GM21423 (cell line): ENCODE measurements around the gene IFFO2.

ENCODE experiments used
- ATAC-seq: cut with Tn5 transposase; IDR thresholded peaks from one replicate; pipeline ENCODE4 v1.9.1; 2021; ENCODE audit warnings: mild to moderate bottlenecking, moderate library complexity; ENCODE audit not compliant: unreplicated experiment

IFFO2 gene

DNA sequence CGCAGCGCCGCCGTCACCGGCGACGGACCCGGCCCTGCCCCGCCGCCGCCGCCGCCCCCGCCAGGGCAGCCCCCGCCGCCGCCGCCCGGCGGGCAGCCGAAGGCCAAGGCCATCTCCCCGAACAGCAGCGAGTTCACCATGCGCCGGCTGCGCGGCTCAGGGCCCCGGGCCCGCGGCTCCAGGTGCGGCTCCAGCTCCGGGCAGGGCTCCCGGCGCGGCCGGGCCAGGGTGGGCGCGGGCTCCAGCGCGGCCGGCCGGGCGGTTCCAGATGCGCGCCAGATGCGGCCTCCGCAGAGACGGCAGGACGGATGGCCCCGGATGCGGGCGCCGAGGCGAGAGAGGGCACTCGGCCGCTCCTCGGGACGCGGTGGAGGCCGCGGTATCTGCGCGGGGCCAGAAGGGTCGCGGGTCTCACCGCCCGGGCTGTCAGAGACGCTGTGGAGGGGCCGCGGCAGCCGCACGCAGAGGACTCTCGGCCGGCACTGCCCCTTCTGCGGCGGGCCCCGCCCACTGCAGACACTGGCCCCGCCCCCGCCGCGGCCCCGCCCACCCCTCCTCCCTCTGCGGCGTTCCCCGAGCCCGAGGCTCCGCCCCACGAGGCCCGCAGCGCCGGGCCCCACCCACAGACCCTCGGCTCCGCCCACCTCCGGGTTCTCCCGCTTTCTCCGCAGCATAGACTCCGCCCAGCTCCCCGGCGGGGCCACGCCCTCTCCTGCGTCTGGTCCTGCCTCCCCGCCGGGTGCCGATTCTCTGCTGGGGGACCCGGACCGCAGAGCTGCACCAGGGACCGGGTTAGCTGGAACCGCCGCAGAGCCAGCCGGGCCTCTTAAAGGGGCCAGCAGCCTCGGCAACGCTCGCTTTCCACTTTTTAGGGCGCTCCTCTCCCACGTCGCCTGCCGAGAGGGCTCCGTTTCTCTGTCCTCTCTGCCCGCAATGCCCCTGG lies at the start of gene IFFO2:
IFFO2 (minus strand) TSS at position 484 of the 943 bp plus-strand sequence; CDS start at position 140, 344 bp downstream.
- peak; percentile 68 for ATAC-seq

DNA sequence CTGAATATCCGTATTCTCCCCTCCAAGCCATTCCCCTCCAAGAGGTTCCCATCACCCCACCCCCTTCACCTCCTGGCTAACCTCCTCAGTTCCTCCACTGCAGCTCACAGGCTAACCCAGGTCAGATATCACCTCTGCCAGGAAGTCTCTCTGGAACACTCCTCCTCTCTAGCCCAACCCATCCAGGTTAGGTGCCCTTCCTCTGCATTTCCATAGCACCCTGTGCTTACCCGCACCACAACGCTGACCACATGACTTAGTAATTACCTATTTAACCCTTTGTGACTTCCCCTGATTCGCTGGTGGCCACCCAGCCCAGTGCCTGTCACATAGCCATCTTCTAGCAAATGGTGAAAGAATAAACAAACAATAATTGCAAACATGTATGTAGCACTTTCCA lies 49.5 kb upstream of the IFFO2 start:
- ATAC-seq: no peak

DNA sequence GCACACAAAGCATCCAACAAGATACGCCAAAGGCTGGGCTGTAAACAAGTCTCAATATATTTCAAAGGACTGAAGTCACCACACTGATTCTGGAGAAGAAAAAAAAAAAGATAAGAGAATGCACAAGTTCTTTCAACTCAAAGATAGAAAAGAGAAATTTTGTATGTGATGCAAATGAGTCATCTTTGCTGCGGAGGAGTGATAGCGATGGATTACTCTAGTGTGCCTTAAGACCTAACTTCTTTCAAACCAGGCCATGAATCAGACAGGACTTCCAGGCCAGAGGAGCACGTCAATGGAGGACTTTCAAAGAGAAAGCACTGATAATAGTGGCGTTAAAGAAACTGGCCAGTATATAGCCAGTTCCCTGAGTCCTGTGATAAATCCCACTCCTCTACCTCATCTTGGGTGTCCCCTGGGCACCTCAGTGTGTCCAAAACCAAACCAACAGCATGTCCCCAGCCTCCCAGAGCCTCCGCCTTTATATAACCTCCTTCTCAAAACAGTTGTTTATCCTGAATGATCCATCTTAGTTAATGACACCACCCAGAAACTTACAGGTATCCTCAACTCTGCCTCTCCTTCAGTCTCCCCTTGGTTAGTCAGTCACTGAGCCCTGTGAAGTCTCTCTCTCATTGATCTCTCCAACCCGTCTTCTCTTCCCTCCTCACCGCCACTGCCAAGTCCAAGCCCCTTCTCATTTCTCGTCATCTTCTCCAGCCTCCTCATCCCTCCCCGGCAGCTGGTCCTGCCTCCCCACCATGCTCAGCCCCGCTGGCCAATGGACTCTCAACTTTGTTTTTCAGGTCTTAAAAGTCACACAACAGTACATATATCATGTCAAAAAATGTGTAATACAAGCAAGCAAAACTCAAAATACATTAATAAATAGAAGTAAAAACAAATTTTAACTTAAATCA lies 47.2 kb upstream of the IFFO2 start:
- no peak for ATAC-seq

GRCh38 chr1:19000065-19000464 lies 43.6 kb upstream of the IFFO2 start:
- ATAC-seq: no peak

GRCh38 chr1:18999359-18999758 lies 42.9 kb upstream of the IFFO2 start:
- no peak for ATAC-seq

- no peak for ATAC-seq
These were observed 41.7 kb upstream of the IFFO2 start for GRCh38 chr1:18998016-18998724.

DNA sequence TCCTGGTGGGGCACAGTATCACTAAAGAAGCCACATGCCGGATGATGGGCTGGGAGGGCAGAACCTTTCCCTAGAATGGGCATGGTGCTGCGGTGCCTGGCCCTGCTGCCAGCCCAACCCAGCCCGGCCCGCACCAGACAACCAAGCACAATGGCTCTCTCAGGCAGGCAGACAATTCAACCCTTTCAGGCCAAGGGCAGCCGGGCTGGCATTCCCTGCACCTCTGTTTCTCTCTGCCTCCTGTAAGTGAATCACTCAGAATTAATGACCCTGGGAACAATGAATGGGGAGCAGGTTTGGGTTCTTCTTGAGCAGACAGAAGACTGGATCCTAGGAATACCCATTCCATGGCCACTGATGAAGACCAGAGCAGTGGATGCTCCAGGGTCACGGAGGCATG lies 41.0 kb upstream of the IFFO2 start:
- no peak for ATAC-seq

DNA sequence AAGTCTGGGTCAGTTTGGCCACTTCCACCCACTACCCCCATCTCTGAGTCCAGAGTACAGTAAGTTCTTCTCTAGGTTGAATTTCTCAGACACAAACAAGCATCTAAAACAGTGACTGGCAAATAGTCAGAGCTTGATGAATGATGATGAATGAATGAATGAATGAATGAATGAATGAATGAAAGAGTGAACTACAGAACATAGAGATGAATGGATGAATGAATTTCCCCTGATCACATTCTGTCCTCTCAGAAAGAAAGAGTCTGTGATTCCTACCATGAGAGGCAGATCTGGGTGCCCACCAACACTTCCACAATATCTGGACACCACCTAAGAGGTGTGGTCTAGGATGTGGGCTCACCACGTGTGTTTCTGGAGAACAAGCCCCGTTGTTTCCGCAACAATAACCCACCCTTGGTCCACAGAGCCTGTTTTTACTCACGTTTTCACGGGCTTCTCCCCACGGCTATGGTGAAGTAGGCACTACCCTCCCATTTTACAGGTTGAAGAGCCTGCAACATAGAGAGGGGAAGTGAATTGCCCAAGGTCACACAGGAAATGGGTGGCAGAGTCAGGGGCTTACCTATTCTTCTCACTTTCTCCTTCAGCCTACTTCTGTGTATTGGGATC lies 40.2 kb upstream of the IFFO2 start:
- no peak for ATAC-seq

DNA sequence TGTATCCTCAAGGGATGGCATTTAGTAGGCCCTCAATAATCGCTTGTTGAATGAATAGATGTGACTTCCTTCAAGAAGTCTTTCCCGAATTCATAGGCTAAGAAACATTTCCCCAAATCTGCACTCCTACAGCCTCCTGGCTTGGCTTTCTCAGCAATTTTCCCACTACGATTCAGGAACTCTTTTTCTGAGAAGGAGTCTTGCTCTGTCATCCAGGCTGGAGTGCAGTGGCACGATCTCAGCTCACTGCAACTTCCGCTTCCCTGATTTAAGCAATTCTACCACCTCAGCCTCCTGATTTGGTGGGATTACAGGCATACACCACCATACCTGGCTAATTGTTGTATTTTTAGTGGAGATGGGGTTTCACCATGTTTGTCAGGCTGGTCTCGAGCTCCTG lies 37.9 kb upstream of the IFFO2 start:
- no peak for ATAC-seq

DNA sequence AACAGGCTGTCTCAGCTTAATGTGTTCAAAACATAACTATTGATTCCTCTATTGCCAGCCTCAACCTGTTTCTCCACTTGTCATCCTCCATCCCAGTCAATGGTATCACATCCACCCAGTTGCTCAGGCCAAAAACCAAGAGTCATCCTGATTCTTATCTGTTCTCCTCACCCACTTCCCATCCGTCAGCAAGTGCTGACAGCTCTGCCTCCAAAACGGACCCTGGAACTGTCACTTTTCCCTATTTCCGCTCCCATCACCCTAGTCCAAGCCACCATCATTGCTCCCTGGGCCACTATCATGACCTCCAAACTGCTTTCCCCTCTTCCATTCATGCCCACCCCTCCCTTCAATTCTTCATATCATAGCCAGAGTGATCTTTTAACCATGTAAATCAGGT lies 36.2 kb upstream of the IFFO2 start:
- ATAC-seq: no peak

- no peak for ATAC-seq
These were observed 35.1 kb upstream of the IFFO2 start for GRCh38 chr1:18991585-18991984.

GRCh38 chr1:18989896-18990295 lies 33.4 kb upstream of the IFFO2 start:
- ATAC-seq: no peak

DNA sequence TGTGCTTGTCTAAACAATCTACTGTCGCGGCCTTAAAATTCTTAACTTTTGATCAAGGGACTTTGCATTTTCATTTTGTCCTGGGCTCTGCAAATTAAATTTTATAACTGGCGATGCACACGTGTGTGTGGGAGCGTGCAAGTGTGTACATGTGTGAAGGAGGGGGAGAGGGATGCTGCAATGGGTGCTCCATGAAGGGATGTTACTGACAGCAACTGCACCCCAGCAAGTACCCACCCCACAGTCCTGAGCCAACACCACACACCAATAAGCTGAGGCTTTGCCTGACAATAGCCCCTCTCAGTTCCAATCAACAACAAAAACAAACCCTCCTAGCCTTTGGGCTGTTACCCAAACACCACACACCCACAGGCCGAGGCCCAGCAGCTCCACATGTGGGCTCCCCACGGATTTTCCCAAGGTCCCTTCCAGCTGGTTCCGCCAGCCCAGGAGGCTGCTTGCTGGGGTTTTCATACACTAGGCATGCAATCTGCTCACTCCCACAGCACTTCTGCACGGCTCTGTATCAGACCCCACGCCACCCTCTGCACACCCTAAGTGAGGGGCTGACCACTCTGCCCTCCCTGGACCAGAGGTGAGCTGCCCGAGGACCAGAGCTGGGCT lies 32.8 kb upstream of the IFFO2 start:
- no peak for ATAC-seq

DNA sequence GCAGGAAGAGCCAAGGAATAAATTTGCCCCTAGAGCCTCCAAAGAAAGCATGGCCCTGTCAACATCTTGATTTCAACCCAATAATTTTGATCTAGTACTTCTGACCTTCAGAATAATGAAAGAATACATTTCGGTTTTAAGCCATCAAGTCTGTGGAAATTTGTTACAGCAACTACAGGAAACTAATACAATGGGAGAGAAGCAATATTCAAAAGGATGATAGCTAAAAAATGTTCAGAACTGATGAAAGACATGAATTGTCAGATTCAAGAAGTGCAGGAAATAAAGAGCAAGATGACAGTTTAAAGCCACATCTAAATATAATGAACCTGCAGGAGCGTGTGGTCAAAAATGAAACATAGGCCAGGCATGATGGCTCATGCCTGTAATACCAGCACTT lies 24.8 kb upstream of the IFFO2 start:
- no peak for ATAC-seq

DNA sequence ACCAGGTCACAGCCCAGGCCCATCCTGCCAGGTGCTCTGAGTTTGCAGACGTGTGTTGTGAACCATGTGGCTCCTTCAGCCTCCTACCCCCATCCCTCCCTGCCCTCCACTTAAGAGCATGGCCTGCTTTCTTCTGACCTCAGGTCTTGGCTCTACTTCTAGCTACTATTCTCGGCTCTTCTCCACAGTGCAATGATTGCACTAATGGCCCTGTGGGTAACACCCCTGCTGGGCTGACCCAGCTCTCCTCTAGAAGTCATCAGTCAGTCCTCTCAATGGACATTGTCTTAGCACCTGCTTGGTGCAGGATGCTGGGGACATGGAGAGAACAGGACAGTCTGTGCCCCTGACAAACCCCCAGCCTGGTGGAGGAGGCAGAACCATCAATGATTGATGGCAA lies 22.2 kb upstream of the IFFO2 start:
- no peak for ATAC-seq

- no peak for ATAC-seq
These were observed 21.0 kb upstream of the IFFO2 start for GRCh38 chr1:18977428-18977827.

GRCh38 chr1:18976096-18976495 lies 19.6 kb upstream of the IFFO2 start:
- ATAC-seq: no peak

DNA sequence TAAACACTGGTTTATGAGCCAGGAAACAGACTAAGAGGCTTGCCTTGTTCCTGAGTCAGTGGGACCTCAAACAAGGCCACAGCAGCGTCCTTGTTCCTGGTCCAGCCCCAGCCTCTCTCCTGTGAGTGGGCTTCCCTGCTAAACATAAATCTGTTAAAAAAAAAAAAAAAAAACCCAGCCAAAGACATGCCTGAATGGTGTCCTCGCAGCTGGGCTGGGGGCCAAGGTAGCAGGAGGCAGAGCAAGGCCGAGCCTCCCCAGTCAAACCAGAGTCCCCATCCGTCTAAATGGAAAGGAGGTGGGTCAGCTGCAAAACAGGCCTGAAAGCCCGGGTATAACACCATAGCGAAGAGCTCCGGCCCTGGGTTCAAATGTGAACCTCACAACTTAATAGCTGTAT lies 18.1 kb upstream of the IFFO2 start:
- ATAC-seq: no peak

- ATAC-seq: no peak
These were observed 17.5 kb upstream of the IFFO2 start for GRCh38 chr1:18974005-18974404.

GRCh38 chr1:18973446-18973955 lies 17.0 kb upstream of the IFFO2 start:
- no peak for ATAC-seq
